Dermis blood vessel endothelial cell (primary cell): ENCODE measurements around the gene LCN15. TPM values are rescaled to one million over a fixed set of nuclear protein-coding genes. Genes with fewer than 3 reads are reported as not detected.

ENCODE experiments used
- DNase-seq: peaks from one replicate; pipeline ENCODE4 v3.0.0; 2010
- total RNA-seq: library from RNA; depleted of rRNA; stranded (reverse); fragments of >200 nt; gene quantifications from 2 replicates; pipeline ENCODE4 v1.2.3, GENCODE V29; 2014

LCN15 gene
- total RNA-seq, 1 donor from 2014 or later, result not detected

DNA sequence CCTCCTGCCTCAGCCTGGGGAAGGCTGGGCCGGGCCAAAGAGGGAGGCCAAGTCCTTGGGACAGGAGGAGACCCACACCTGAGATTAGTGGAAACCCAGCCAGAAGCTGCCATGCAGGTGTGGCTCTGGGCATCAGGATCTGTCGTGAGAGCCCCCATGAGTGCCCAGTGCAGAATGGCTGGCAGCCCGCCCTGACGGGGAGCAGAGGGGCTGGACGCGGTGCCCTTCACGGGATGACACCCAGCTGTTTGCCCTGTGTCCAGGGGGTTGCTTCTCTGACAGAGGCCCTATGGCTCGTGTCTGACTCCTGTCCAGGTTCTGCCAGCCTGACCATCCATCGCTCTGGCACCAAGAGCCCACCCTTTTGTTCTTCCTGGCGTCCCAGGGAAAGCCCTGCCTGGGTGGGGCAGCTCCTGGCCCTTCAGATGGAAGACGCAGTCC is 43.4 kb downstream of the LCN15 start:
- DNase-seq, result no peak

DNA sequence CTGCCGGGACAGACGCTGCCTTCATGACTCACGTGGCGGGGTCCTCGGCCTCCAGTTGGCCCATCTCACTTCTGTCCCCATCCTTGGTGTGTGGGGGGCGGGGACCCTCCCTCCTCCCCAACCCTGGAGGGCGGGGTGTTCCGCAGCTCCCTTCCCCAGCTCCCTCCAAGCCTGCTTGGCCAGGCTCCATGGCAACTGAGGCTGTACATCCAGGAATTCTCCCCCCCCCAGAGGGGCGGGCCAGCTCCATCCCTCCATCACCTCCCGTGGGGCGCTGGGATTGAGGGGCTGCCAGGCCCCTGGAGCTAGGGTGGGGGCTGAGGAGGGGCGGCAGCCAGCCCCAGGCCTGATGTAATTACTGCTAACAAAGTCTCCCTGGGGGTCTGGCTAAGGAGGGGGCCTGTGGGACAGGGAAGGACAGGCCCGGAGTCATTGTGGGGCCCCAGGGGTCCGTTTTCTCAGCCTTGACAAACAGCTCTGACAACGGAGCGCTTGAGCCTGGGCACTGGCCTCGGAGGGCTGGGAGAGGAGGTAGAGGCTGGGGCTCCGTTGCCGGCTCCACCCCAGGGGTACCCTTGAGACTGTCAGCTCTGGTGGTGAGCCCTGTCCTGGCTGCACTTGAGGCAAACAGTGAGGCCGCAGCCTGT is 43.9 kb downstream of the LCN15 start:
- no peak for DNase-seq

DNA sequence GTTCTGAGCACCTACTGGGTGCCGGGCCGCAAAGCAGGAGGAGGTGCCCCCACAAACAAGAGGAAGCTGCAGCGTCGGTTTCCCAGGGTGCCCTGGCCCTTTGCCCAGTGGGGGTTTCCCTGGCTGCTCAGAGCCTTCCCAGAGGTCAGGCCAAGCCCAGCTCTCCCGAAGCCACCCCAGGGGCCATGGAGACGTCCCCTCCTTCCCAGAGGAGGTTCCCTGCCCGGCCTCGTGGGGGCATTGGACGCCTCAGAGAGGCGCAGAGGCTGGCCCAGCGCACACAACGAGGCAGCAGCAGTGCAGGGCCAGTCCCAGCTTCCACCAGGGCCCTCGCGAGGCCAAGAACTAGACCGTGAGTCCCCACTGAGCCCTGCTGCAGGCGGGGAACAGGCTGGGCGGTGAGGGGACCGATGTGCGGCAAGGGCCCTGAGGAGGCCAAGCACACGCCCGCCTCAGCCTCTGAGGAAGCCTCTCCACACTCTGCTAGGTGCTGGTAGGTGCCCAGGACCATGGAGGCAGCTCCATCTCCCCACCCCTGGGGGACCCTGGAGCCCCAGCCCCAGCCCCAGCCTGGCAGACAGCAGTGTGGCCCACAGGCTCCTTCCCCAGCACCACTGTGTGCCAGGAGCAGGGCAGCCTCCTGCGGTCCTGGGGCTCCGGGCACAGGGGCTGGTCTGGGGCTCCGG is 45.0 kb downstream of the LCN15 start:
- peak; percentile 54 for DNase-seq

DNA sequence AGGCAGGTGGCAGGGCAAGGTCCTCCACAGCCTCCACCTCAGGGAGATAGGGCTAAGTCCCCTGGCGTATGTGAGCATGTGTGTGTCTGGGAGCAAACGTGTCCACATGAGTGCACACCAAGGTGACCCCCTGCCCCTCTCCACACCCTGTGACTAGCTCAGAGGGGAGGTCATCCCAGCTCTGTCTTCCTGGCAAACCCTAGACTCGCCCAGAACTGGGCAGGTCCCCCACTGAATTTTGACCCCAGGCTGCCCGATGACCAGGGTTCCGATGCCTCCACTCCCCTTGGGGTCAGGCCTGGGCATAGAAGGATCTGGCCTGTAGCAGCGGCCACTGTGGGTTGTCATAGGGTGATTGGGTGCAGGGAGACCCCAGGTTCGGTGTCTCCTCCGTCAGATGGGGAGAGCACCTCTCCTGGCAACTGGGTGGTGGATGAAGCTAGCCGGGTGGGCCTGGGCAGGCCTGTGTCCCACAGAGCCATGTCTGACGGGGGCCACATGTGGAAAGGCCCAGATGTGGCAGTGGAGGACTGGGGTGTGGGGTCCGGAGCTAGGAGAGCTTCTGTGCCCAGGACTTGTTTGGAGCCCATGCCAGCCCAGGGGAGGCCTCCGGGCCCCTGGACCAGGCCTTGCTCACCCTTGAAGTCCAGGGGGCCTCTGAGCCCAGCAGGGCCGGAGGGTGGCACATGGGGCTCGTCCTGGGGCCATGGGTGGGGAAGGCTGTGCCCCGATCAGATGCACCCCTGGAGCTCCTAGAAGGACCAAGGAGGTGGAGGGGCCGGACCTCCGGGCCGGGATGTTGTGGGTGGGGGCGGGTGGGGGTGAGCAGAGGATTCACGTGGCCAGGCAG is 45.7 kb downstream of the LCN15 start:
- DNase-seq, result no peak

DNA sequence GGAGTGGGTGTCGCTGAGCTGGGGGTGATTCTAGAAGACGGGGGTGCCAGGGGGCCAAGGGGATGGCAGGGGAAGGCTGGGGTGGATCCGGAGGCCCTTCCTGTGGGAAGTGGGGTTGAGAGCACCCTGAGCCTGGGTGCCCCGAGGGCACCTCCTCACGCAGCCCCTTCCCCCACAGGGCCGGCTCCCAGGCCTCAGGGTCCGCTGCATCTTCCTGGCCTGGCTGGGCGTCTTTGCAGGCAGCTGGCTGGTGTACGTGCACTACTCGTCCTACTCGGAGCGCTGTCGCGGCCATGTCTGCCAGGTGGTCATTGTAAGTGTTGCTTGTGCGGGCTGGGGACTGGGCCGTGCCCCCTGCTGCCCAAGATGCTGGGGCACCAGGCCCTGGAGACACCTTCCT is 46.9 kb downstream of the LCN15 start:
- DNase-seq, result no peak

DNA sequence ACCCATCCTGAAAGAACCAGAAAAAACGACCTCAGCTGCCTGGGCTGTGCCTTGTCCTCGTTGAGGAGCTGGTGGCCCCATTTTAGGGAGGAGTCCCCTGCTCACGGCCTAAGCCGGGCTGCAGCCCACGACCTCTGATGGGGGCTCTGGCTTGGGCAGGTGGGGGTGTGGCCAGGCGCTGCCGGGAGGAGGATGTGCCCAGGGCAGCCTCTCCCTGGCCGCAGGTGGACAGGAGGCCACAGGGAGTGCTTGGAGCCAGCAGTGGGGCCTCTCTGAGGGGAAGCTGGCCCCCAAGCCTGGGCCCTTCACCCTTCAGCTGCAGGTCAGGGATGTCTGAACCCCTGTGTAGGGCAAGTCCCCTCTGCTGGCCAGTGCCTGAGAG is 49.4 kb downstream of the LCN15 start:
- DNase-seq, result no peak

DNA sequence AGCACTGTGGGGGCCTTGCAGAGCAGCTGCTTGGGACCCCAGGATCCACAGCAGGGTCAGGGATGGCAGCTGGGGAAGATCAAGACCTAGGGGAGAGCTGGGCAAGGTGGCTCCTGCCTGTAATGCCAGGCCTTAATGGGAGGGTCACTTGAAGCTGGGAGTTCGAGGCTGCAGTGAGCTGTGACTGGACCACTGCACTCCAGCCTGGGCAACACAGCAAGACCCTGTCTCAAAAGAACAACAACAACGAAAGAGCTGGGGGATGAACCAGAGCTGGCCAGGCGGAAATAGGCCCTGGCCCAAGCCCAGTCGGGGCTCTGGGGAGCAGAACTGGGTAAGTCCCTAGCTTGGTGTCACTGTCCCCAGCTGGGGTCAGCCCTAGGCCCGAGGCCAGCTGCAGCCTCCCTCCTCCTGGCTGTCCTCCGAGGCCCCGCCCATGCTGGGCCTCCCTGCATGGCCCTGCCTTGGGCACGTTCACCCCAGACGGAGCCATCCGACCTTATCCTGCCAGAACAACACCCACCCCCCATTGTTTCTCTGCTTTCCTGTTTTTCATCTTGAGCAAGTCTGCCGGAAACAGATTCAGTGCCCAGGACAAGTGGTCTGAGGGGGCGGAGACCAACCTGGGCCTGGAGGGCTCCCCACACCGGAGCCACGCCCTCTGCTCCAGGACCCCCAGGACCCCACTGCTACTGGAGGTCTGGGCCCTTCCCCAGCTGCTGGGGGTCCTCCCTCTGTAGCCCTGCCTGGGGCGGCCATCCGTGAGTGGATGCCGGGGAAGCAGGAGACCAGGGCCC is 50.0 kb downstream of the LCN15 start:
- DNase-seq, result peak; percentile 96

DNA sequence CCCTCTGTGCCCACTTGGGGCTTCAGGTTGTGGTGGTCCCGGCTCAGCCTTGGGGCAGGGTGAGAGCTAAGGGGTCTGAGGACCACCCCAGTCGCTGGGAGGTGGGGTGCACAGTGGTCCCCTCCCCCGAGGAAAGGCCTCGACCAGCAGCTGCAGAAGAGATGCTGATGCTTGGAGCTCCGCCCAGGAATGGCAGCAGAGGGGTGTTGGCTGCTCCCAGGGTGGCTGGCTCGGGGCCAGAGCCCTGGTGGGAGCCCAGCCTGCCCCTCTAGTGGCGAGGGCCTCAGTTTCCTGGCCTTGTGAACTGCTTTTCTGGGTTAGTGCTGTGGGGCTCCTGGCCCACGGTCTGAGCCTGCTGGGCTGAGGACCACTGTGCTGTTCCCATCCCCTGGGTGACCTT is 50.8 kb downstream of the LCN15 start:
- DNase-seq, result peak; percentile 62

DNA sequence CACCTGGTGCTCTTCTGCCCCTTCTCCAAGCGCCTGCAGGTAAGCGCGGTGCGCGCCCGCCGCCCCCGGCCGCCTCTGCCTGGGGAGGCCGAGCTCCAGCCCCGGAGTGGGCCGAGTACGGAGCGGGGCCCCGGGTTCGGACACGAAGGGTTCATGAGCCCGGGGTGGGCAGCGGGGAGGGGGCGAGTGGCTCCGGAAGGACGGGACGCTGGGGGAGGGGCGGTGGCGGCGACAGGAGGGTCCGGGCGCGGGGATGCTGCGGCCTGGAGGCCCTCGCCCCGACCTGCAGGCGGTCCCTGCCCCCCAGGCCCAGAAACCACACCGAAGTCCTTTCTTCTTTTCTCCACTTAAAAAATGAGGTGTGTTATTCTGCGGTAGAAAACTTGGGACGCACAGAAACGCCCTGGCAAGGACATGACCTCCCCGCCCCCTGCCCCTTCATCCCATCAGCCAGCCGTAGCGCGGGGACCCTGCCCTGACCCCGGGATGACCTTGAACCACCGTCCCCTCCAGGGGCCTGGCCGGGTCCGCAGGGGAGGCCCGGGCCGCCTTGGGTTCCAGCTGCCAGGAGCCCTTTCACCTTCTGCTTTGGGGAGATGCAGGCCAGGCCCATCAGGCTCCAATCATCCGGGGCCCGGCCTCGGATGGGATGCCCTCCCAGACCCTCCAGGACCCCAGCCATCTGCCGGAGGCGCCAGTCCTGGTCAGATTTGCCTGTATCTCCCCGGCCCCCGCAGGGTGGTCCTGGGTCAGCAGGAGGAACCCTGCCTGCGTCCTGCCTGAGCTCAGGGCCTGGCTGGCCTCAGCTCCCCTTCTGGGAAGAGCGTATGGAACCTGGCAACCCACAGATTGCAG is 51.4 kb downstream of the LCN15 start:
- peak; percentile 14 for DNase-seq

DNA sequence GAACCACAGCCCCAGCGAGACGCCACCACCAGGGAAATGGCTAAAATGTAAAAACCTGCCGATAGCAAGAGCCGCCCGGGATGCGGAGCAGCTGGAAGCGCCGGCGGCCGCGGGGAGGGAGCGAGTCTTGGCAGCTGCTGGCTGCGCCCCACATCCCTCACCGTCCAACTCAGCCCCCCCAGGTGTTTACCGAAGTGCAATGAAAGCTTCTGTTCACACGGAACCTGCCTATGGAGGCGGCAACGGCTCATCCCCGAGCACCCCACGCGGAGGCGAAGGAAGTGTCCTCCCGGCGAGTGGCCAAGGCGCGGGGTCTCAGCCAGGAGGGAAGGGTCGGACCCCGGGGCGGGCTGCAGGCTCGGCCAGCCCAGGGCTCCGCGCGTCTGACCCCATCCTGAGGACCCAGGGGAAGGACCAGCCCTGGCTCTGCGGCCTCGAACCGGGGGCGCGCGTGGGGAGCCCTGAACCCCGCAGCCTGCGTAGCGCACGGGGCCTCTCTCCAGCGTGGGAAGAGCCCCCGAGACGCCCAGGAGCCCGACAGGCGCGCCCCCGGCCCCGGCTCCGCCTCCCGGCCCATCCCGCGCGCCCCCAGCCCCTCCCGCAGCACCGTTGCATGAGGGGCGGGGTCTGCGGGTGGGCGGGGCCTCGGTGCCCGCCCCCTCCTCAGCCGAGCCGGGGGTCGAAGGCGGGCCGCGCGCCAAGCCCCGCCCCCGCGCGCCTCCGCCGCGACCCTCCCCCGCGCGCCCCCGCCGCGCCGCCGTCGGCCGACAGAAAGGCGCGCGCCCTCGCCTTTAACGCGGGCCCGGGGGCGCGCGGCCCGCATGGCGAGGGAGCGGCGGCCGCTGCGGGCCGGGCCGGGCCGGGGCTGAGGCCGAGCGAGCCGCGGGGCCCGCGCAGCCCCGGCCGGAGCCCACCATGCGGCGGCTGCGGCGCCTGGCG is 52.3 kb downstream of the LCN15 start, which contains the start of gene DIPK1B:
Gene DIPK1B (plus strand): TSS at position 822 of the 939 bp plus-strand sequence. CDS start 94 bp downstream, at position 916.
- peak; percentile 57 for DNase-seq

DNA sequence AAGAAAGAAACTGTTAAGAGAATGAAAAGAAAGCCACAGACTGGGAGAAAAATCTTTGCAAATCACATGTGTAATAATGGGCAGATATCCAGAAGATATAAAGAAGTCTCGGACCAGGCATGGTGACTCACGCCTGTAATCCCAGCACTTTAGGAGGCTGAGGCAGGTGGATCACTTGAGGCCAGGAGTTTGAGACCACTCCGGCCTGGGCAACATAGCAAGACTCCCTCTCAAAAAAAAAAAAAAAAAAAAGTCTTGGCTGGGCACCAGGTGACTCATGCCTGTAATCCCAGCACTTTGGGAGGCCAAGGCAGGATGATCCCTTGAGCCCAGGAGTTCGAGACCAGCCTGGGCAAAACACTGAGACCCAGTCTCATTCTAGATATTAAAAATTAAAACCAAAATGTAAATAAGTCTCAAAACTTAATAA is 53.1 kb downstream of the LCN15 start:
- peak; percentile 65 for DNase-seq

DNA sequence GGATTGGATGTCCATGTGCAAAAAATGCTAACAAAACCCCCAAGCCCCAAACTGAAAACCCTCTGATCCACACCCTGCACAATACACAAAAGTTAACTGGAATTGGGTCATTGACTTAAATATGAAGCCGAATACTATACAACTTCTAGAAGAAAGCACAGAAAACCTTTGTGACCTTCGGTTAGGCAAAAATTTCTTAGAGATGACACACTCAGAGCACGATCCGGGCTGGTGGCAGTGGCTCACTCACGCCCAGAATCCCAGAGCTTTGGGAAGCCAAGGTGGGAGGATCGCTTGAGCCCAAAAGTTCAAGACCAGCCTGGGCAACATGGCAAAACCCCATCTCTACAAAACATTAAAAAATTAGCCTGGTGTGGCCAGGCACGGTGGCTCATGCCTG is 53.8 kb downstream of the LCN15 start:
- DNase-seq, result no peak

Other genes with a start within 250 kb of the LCN15 start
- 157 and 319 TPM in 2 replicates for gene NOTCH1, start 218.5 kb downstream of the LCN15 start, total RNA-seq
- 571 and 768 TPM in 2 replicates for gene EGFL7, start 101.6 kb downstream of the LCN15 start, total RNA-seq
- 46.1 and 62.6 TPM in 2 replicates for gene AGPAT2, start 77.1 kb downstream of the LCN15 start, total RNA-seq
- 172 and 238 TPM in 2 replicates for gene DIPK1B, start 51.9 kb downstream of the LCN15 start, total RNA-seq
- gene LCN10, start 21.6 kb downstream of the LCN15 start, total RNA-seq, result 0.05 TPM in 1 of 2 replicates, not detected in the other
- 0.68 TPM in 1 of 2 replicates, not detected in the other for gene LCN6, start 16.0 kb downstream of the LCN15 start, total RNA-seq
- not detected in 2 replicates for gene LCN8, start 6.3 kb downstream of the LCN15 start, total RNA-seq
- 47.9 and 98.5 TPM in 2 replicates for gene TMEM141, start 26.8 kb upstream of the LCN15 start, total RNA-seq
- 0.37 and 1.0 TPM in 2 replicates for gene CCDC183, start 31.8 kb upstream of the LCN15 start, total RNA-seq
- gene RABL6, start 43.4 kb upstream of the LCN15 start, total RNA-seq, result 69.1 and 95.8 TPM in 2 replicates
- 1.0 TPM in 2 replicates for gene AJM1, start 78.0 kb upstream of the LCN15 start, total RNA-seq
- 99.0 and 104 TPM in 2 replicates for gene PHPT1, start 84.9 kb upstream of the LCN15 start, total RNA-seq
- gene MAMDC4, start 87.8 kb upstream of the LCN15 start, total RNA-seq, result 2.0 and 5.1 TPM in 2 replicates
- 309 and 438 TPM in 2 replicates for gene EDF1, start 101.8 kb upstream of the LCN15 start, total RNA-seq
- 20.6 and 24.2 TPM in 2 replicates for gene TRAF2, start 122.0 kb upstream of the LCN15 start, total RNA-seq
- gene FBXW5, start 180.2 kb upstream of the LCN15 start, total RNA-seq, result 255 and 270 TPM in 2 replicates
- 1.7 TPM in 1 of 2 replicates, not detected in the other for gene C8G, start 180.7 kb upstream of the LCN15 start, total RNA-seq
- not detected in 2 replicates for gene LCN12, start 187.8 kb upstream of the LCN15 start, total RNA-seq
- gene PTGDS, start 213.0 kb upstream of the LCN15 start, total RNA-seq, result 0.17 and 0.60 TPM in 2 replicates
- not detected in 2 replicates for gene LCNL1, start 218.5 kb upstream of the LCN15 start, total RNA-seq
- gene PAXX, start 227.9 kb upstream of the LCN15 start, total RNA-seq, result 13.5 and 17.9 TPM in 2 replicates
- 0.09 TPM in 1 of 2 replicates, not detected in the other for gene CLIC3, start 232.1 kb upstream of the LCN15 start, total RNA-seq